Neutrophil (primary cell): ENCODE measurements around the gene GNG2.

ENCODE experiments used
- H3K27ac ChIP-seq: fragments of 200-600 bp; sonication (generic); 2 replicates; pipeline ENCODE4 v1.5.1; 2016; ENCODE audit warnings: mild to moderate bottlenecking, moderate library complexity
- H3K27me3 ChIP-seq: fragments of 200-600 bp; sonication (generic); 2 replicates; pipeline ENCODE4 v1.6.0; 2016; ENCODE audit warnings: mild to moderate bottlenecking
- H3K36me3 ChIP-seq: fragments of 200-600 bp; sonication (generic); 2 replicates; pipeline ENCODE4 v1.5.1; 2017
- H3K4me1 ChIP-seq, 2 experiments: fragments of 200-600 bp in 1 of 2; sonication (generic) in 1 of 2; 1 replicate in 1 of 2; 2 replicates in 1 of 2; pipeline versions ENCODE4 v1.5.1 to v1.6.1; 2013 to 2016; ENCODE audit warnings: low read depth in 1 of 2, low read length in 1 of 2, mild to moderate bottlenecking in 1 of 2, moderate library complexity in 1 of 2; ENCODE audit not compliant: control insufficient read depth in 1 of 2, insufficient read depth in 1 of 2
- H3K4me3 ChIP-seq, 2 experiments: fragments of 200-600 bp in 1 of 2; sonication (generic) in 1 of 2; 1 replicate in 1 of 2; 2 replicates in 1 of 2; pipeline ENCODE4 v1.5.1; 2013 to 2016; ENCODE audit warnings: low read depth in 1 of 2, low read length in 1 of 2, mild to moderate bottlenecking in 1 of 2, moderate library complexity in 1 of 2
- H3K9me3 ChIP-seq: fragments of 200-600 bp; sonication (generic); 2 replicates; pipeline ENCODE4 v1.5.1; 2016
- TF ChIP-seq, protein P1 (sequence below): fragments of 200-600 bp; sonication (generic); IDR thresholded peaks from 2 replicates; pipeline ENCODE4 v1.5.1; 2016; ENCODE audit warnings: antibody characterized with exemption

The GNG2 gene

GRCh38 chr14:51846631-51847488 is 13.6 kb upstream of the GNG2 start:
- Histone ChIP-seq H3K27me3 (no peaks in the 10 kb centered on the region), H3K36me3 (no peaks in the 10 kb centered on the region), H3K4me1 (peaks cover 53 to 59% of the 10 kb centered on the region in 2 experiments), H3K4me3 (peak overlapping the region; percentile 60 to 64), H3K27ac (peak overlapping the region; percentile 96), H3K9me3 (no peaks in the 10 kb centered on the region)
- TF ChIP-seq, protein P1, sequence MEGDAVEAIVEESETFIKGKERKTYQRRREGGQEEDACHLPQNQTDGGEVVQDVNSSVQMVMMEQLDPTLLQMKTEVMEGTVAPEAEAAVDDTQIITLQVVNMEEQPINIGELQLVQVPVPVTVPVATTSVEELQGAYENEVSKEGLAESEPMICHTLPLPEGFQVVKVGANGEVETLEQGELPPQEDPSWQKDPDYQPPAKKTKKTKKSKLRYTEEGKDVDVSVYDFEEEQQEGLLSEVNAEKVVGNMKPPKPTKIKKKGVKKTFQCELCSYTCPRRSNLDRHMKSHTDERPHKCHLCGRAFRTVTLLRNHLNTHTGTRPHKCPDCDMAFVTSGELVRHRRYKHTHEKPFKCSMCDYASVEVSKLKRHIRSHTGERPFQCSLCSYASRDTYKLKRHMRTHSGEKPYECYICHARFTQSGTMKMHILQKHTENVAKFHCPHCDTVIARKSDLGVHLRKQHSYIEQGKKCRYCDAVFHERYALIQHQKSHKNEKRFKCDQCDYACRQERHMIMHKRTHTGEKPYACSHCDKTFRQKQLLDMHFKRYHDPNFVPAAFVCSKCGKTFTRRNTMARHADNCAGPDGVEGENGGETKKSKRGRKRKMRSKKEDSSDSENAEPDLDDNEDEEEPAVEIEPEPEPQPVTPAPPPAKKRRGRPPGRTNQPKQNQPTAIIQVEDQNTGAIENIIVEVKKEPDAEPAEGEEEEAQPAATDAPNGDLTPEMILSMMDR = peak; percentile 25

DNA sequence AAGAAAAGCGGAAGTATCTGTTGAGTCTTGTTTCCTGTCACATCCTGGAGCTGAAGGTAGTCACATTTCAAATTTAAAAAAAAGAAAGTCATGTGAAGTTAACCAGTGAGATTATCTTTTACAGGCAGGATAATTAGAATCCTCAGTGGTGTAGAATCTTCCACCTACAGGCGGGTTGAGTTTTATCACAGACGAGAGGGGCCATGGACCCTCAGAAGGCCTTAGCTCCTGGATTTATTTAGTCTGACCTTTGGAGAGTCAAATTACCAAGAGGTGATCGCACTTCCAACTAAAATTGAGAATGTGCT is 13.0 kb upstream of the GNG2 start:
- no peaks in the 10 kb centered on the region for H3K27me3 ChIP-seq
- H3K27ac ChIP-seq = peak overlapping the region; percentile 96
- H3K9me3 ChIP-seq = no peaks in the 10 kb centered on the region
- H3K4me3 ChIP-seq = peak overlapping the region; percentile 28 to 60
- H3K4me1 ChIP-seq = peaks cover 56 to 65% of the 10 kb centered on the region in 2 experiments
- TF ChIP-seq, protein P1 = no peak
- no peaks in the 10 kb centered on the region for H3K36me3 ChIP-seq

GRCh38 chr14:51848120-51848519 is 12.3 kb upstream of the GNG2 start:
- TF ChIP-seq, protein P1 = no peak

DNA sequence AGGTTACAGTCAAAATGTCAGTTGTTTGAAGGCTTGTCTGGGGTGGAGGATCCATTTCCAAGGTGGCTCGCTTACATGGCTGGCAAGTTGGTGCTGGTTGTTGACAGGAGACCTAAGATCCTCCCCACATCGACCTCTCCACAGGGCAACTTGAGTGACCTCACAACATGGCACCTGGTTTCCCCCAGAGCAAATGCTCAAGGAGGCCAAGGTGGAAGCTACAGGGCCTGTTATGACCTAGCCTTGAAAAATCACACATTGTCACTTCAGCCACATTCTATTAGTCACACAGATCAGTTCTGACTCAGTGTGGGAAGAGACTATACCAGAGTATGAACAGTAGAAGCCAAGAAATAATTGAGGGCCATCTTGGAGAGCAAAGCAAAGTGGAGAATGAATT is 11.3 kb upstream of the GNG2 start:
- no peaks in the 10 kb centered on the region for H3K36me3 ChIP-seq
- peak overlapping the region; percentile 96 for H3K27ac ChIP-seq
- no peak overlapping the region for H3K4me3 ChIP-seq
- TF ChIP-seq, protein P1 = no peak
- no peaks in the 10 kb centered on the region for H3K27me3 ChIP-seq
- H3K9me3 ChIP-seq = no peaks in the 10 kb centered on the region
- H3K4me1 ChIP-seq = peaks cover 56 to 77% of the 10 kb centered on the region in 2 experiments

More at GRCh38 chr14:51848120-51848519, 12.3 kb upstream of the GNG2 start:
- H3K9me3 ChIP-seq = no peaks in the 10 kb centered on the region
- peak overlapping the region; percentile 96 for H3K27ac ChIP-seq
- H3K4me3 ChIP-seq = peak overlapping the region; percentile 13 to 28
- H3K36me3 ChIP-seq = no peaks in the 10 kb centered on the region
- H3K27me3 ChIP-seq = no peaks in the 10 kb centered on the region
- H3K4me1 ChIP-seq = peaks cover 56 to 72% of the 10 kb centered on the region in 2 experiments

DNA sequence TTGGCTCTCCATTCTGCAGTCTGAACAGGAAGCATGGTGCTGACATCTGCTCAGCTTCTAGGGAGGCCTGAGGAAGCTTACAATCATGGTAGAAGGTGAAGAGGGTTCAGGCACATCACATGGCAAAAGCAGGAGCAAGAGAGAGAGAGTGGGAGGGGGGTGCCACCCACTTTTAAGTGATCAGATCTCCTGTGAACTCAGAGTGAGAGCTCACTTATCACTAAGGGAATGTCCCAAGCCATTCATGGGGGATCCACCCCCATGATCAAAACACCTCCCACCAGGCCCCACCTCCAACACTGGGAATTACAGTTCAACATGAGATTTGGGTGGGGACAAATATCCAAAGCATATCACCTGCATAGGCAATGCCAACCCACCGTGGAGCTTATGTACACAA is 9.8 kb upstream of the GNG2 start:
- Histone ChIP-seq H3K9me3 (no peaks in the 10 kb centered on the region), H3K4me3 (no peak overlapping the region), H3K4me1 (peaks cover 50 to 72% of the 10 kb centered on the region in 2 experiments), H3K36me3 (no peaks in the 10 kb centered on the region), H3K27me3 (no peaks in the 10 kb centered on the region), H3K27ac (peak overlapping the region; percentile 4)
- TF ChIP-seq, protein P1 = no peak
